ENCODE measurements around the gene NANS. TPM values are rescaled to one million over a fixed set of nuclear protein-coding genes. Genes with fewer than 3 reads are reported as not detected.

The NANS gene
- total and polyA plus RNA-seq, 2 of the 13 experiments (the other 11 are each of a cell fraction or from before 2014, with no cell fraction given), result 86.9 to 203 TPM

GRCh38 chr9:98118640-98119601 is 62.4 kb downstream of the NANS start, which contains the start of gene TRIM14 (continued):
- no peak for TF ChIP-seq PRDM15 (CRISPR knock-in tag; IDR thresholded peaks at IDR 0.05)
- TF ChIP-seq NONO (IDR thresholded peaks at IDR 0.05), result no peak
- TF ChIP-seq NONO (CRISPR knock-in tag; conservative IDR thresholded peaks at IDR 0.05), result peak; percentile 70
- peak; percentile 12; the same call in 1 of the 2 replicates for TF ChIP-seq ZNF609 (CRISPR knock-in tag; IDR thresholded peaks at IDR 0.05; ENCODE audit: borderline replicate concordance)
- no peak for TF ChIP-seq CENPT (CRISPR knock-in tag; IDR thresholded peaks at IDR 0.05; ENCODE audit: low read depth)
- TF ChIP-seq MZF1 (CRISPR knock-in tag; IDR thresholded peaks at IDR 0.05; ENCODE audit: borderline replicate concordance), result no peak
- TF ChIP-seq ZNF484 (CRISPR knock-in tag; IDR thresholded peaks at IDR 0.05; ENCODE audit: borderline replicate concordance, low read depth), result no peak
- no peak for TF ChIP-seq ZNF281 (CRISPR knock-in tag; IDR thresholded peaks at IDR 0.05; ENCODE audit: borderline replicate concordance)
- no peak for TF ChIP-seq HOXA7 (CRISPR knock-in tag; IDR thresholded peaks at IDR 0.05)
- TF ChIP-seq MAZ (IDR thresholded peaks at IDR 0.05; ENCODE audit: borderline replicate concordance, low read depth, low read length), result no peak
- peak; percentile 25; the same call in 1 of the 2 replicates for TF ChIP-seq MAZ (CRISPR knock-in tag; IDR thresholded peaks at IDR 0.05; ENCODE audit: low read depth)
- TF ChIP-seq NFIB (CRISPR knock-in tag; IDR thresholded peaks at IDR 0.05; ENCODE audit: borderline replicate concordance), result no peak
- TF ChIP-seq POLR2A (IDR thresholded peaks at IDR 0.05; ENCODE audit: insufficient read depth in 1 of 2, low read depth in 2 of 2, low read length in 2 of 2), result peak; percentile 41 to 46; a peak in 3 of 4 replicates
- TF ChIP-seq EED (CRISPR knock-in tag; IDR thresholded peaks at IDR 0.05), result no peak

Measured in HepG2 (cell line).